ENCODE measurements around the gene SLC35G3. TPM values are rescaled to one million over a fixed set of nuclear protein-coding genes. Genes with fewer than 3 reads are reported as not detected.

The SLC35G3 gene
- polyA plus RNA-seq, 2 of the 4 experiments (the other 2 are of a cell fraction): not detected

- H3K4me3 ChIP-seq: no peak overlapping the region
- ATAC-seq: no peak
- 67% methylated on average over 5 of the region's 5 CpGs for WGBS (ENCODE audit: missing lambda C conversion rate)
- ChIA-PET POLR2A (no interaction called here), CTCF (interaction anchor here (1.2 kb wide), 1 partner anchor 96 kb away, joined by 3 read pairs; no protein-coding TSS in a partner anchor)
- no peak for DNase-seq (ENCODE audit: low read depth in 1 of 2, low spot score in 1 of 2)
- H3K9me3 ChIP-seq: no peaks in the 10 kb centered on the region
- H3K27ac ChIP-seq: no peak overlapping the region
- H3K4me1 ChIP-seq: no peaks in the 10 kb centered on the region
- no peak overlapping the region for H3K4me2 ChIP-seq
- FAIRE-seq: no peak
- TF ChIP-seq HEYL (CRISPR knock-in tag; IDR thresholded peaks at IDR 0.05): no peak
- TF ChIP-seq FOXS1 (CRISPR knock-in tag; IDR thresholded peaks at IDR 0.05): no peak
- TF ChIP-seq POLR2A (IDR thresholded peaks at IDR 0.05; ENCODE audit: low read length): no peak
- TF ChIP-seq CHD4 (IDR thresholded peaks at IDR 0.05; ENCODE audit: borderline replicate concordance): no peak
Measured at GRCh38 chr17:35217107-35217506, 22.9 kb upstream of the SLC35G3 start.

DNA sequence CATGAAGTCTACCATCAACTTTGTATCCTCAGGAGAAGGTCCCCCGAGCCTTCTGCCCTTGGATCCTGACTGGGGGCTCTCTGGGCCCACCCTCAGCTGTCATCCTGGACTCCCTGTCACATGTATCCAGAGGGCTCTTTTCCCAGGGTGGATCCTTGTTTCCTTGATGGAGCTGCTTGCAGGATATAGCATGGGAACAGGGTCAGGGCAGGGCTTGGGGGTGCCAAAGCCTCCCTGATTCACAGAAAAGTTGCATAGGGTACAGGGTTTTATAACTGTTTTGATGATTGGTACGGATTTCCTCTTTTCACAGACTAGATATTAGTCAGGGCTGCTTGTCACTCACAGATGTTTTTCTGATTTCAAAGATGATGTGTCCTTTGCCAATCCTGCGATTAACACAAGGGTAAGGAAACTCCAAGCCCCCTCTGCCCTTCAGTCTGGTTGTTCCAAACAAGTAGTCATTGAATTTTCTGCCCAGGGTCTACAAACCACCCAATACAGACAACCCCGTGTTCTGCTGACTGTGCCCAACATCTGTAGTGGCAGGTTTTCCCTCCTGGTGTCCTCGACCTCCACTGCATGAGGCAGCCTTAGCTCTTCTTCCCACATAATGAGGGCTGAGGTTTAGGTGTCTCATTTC lies 20.6 kb upstream of the SLC35G3 start:
- FAIRE-seq (no peak), DNase-seq (ENCODE audit: low read depth in 1 of 2, low spot score in 1 of 2) (no peak), ATAC-seq (no peak)
- no peaks in the 10 kb centered on the region for H3K9me3 ChIP-seq
- POLR2A ChIA-PET: interaction anchor here (1.3 kb wide), 1 partner anchor 28 kb away, joined by 4 read pairs; the partner anchor contains the start of gene SLFN5
- 18% methylated on average over 5 of the region's 5 CpGs for WGBS (ENCODE audit: missing lambda C conversion rate)
- H3K4me1 ChIP-seq: no peaks in the 10 kb centered on the region
- no peak overlapping the region for H3K4me2 ChIP-seq
- CTCF ChIA-PET: no interaction called here
- no peak for TF ChIP-seq HOXB5 (CRISPR knock-in tag; IDR thresholded peaks at IDR 0.05)
- TF ChIP-seq MYC (IDR thresholded peaks at IDR 0.05; ENCODE audit: borderline replicate concordance, low read length): no peak
- TF ChIP-seq SREBF2 (IDR thresholded peaks at IDR 0.05): no peak
- no peak for TF ChIP-seq MAZ (IDR thresholded peaks at IDR 0.05; ENCODE audit: borderline replicate concordance, low read depth, low read length)
- TF ChIP-seq RNF2 (IDR thresholded peaks at IDR 0.05; ENCODE audit: borderline replicate concordance, low read depth): no peak
- no peak for TF ChIP-seq SMC3 (IDR thresholded peaks at IDR 0.05)
- TF ChIP-seq CBX8 (IDR thresholded peaks at IDR 0.05): no peak
- TF ChIP-seq EP300 (IDR thresholded peaks at IDR 0.05): no peak
- TF ChIP-seq CHD2 (IDR thresholded peaks at IDR 0.05; ENCODE audit: low read length, partially characterized antibody): no peak
- no peak for TF ChIP-seq E2F6 (IDR thresholded peaks at IDR 0.05; ENCODE audit: borderline replicate concordance, low read depth)
- no peak overlapping the region for H3K27ac ChIP-seq
- no peak overlapping the region for H3K4me3 ChIP-seq

DNA sequence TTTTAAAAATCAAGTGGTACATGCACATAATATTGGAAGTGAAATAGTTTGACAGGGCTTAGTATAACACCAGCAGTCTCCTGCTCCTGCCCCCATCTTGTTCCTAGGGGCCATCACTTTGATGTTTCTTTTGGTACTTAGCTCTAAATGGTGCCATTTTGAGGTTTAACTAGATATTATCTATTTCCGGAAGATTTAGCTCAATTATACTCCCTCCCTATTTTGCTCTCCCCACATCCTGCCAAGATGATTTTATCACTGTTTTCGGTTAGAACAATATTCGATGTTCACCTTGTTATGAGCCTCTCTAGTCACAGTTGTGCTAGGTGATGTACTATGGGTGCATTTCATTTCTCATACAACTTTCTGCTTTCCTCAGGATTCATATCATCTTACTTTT lies 20.0 kb upstream of the SLC35G3 start:
- POLR2A ChIA-PET: interaction anchor here (1.3 kb wide), 1 partner anchor 29 kb away, joined by 4 read pairs; the partner anchor contains the start of gene SLFN5
- ATAC-seq (no peak), FAIRE-seq (no peak), DNase-seq (ENCODE audit: low read depth in 1 of 2, low spot score in 1 of 2) (no peak)
- Histone ChIP-seq H3K4me1 (no peaks in the 10 kb centered on the region), H3K4me2 (no peak overlapping the region), H3K4me3 (no peak overlapping the region), H3K9me3 (no peaks in the 10 kb centered on the region), H3K27ac (no peak overlapping the region)
- 59% methylated on average over 3 of the region's 3 CpGs for WGBS (ENCODE audit: missing lambda C conversion rate)
- CTCF ChIA-PET: interaction anchor here (1.1 to 1.5 kb wide), 2 partner anchors 43 to 98 kb away, joined by 4 to 5 read pairs; no protein-coding TSS in a partner anchor
- TF ChIP-seq EP300 (IDR thresholded peaks at IDR 0.05) (no peak), HOXA7 (CRISPR knock-in tag; IDR thresholded peaks at IDR 0.05) (no peak), E2F6 (IDR thresholded peaks at IDR 0.05; ENCODE audit: borderline replicate concordance, low read depth) (no peak), MAZ (IDR thresholded peaks at IDR 0.05; ENCODE audit: borderline replicate concordance, low read depth, low read length) (no peak), NFE2L2 (conservative IDR thresholded peaks at IDR 0.05; ENCODE audit: low read length) (no peak), CHD4 (IDR thresholded peaks at IDR 0.05; ENCODE audit: borderline replicate concordance) (no peak), SREBF2 (IDR thresholded peaks at IDR 0.05) (no peak)
- TF ChIP-seq, protein P1, sequence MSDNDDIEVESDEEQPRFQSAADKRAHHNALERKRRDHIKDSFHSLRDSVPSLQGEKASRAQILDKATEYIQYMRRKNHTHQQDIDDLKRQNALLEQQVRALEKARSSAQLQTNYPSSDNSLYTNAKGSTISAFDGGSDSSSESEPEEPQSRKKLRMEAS (IDR thresholded peaks at IDR 0.05): no peak

- POLR2A ChIA-PET: interaction anchor here (1.3 kb wide), 1 partner anchor 29 kb away, joined by 4 read pairs; the partner anchor contains the start of gene SLFN5
- Histone ChIP-seq H3K9me3 (no peaks in the 10 kb centered on the region), H3K27ac (no peak overlapping the region), H3K4me2 (no peak overlapping the region), H3K4me3 (no peak overlapping the region), H3K4me1 (no peaks in the 10 kb centered on the region)
- ATAC-seq: no peak
- DNase-seq (ENCODE audit: low read depth in 1 of 2, low spot score in 1 of 2): no peak
- WGBS (ENCODE audit: missing lambda C conversion rate): 61% methylated on average over 5 of the region's 5 CpGs
- TF ChIP-seq HES2 (IDR thresholded peaks at IDR 0.05) (no peak), MAZ (IDR thresholded peaks at IDR 0.05; ENCODE audit: borderline replicate concordance, low read depth, low read length) (no peak), EHMT2 (IDR thresholded peaks at IDR 0.05; ENCODE audit: low read depth) (no peak), MAFK (IDR thresholded peaks at IDR 0.05; ENCODE audit: partially characterized antibody) (peak; percentile 31), EHF (CRISPR knock-in tag; IDR thresholded peaks at IDR 0.05) (no peak), NR3C1 (IDR thresholded peaks at IDR 0.05) (no peak)
- TF ChIP-seq, protein P2, sequence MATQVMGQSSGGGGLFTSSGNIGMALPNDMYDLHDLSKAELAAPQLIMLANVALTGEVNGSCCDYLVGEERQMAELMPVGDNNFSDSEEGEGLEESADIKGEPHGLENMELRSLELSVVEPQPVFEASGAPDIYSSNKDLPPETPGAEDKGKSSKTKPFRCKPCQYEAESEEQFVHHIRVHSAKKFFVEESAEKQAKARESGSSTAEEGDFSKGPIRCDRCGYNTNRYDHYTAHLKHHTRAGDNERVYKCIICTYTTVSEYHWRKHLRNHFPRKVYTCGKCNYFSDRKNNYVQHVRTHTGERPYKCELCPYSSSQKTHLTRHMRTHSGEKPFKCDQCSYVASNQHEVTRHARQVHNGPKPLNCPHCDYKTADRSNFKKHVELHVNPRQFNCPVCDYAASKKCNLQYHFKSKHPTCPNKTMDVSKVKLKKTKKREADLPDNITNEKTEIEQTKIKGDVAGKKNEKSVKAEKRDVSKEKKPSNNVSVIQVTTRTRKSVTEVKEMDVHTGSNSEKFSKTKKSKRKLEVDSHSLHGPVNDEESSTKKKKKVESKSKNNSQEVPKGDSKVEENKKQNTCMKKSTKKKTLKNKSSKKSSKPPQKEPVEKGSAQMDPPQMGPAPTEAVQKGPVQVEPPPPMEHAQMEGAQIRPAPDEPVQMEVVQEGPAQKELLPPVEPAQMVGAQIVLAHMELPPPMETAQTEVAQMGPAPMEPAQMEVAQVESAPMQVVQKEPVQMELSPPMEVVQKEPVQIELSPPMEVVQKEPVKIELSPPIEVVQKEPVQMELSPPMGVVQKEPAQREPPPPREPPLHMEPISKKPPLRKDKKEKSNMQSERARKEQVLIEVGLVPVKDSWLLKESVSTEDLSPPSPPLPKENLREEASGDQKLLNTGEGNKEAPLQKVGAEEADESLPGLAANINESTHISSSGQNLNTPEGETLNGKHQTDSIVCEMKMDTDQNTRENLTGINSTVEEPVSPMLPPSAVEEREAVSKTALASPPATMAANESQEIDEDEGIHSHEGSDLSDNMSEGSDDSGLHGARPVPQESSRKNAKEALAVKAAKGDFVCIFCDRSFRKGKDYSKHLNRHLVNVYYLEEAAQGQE (IDR thresholded peaks at IDR 0.05): no peak
- no peak for FAIRE-seq
- CTCF ChIA-PET: interaction anchor here (0.9 to 1.6 kb wide), 5 partner anchors 18 to 320 kb away, joined by 3 to 6 read pairs (median 4); no protein-coding TSS in a partner anchor
Measured at GRCh38 chr17:35213412-35213940, 19.3 kb upstream of the SLC35G3 start.
